ENCODE results near the gene MIOS.

GRCh38 chr7:7529328-7529727 is 37.4 kb upstream of the MIOS start:
- no peak for TF ChIP-seq POLR2A (IDR thresholded peaks at IDR 0.05)
- TF ChIP-seq CTCF (IDR thresholded peaks at IDR 0.05 in 8 of 11, conservative IDR thresholded peaks at IDR 0.05 in 3 of 11): no peak
